ENCODE measurements around the gene SBK1.
"Not testable (repeated sequence)": the region's sequence is repeated elsewhere in the genome, so short reads cannot be mapped to it uniquely, and the experiment has no call there.

SBK1 gene

GRCh38 chr16:28291651-28292626 lies at the start of gene SBK1:
TSS of gene SBK1 (plus strand) at chr16:28292525. CDS start at chr16:28317392, 24,867 bp downstream.
- peak; percentile 95 for DNase-seq (ENCODE audit: low read depth, low spot score)

- DNase-seq (ENCODE audit: low read depth, low spot score): not testable (repeated sequence)
Observed at GRCh38 chr16:28249483-28249882, 42.8 kb upstream of the SBK1 start.

GRCh38 chr16:28250999-28251398 lies 41.3 kb upstream of the SBK1 start:
- DNase-seq (ENCODE audit: low read depth, low spot score): no peak

DNA sequence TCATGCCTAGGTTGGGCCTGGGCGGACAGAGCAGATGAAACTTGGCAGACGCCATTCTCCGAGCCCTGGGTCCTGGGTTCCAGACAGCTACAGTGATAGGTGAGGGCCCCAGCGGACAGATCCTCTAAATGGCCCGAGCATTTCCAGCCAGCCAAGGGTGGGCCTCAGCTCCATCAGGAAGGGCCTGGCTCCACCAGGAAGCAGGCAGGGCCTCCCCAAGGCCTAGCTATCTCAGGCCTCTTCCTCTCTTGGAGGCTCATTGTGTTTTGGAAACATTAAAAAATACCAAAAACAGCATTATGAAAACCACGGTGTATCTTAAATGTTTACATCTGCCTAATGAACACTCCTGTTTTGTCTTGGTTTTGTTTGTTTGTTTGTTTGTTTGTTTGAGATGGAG lies 38.2 kb upstream of the SBK1 start:
- no peak for DNase-seq (ENCODE audit: low read depth, low spot score)

- no peak for DNase-seq (ENCODE audit: low read depth, low spot score)
Observed at GRCh38 chr16:28255838-28256237, 36.5 kb upstream of the SBK1 start.

DNA sequence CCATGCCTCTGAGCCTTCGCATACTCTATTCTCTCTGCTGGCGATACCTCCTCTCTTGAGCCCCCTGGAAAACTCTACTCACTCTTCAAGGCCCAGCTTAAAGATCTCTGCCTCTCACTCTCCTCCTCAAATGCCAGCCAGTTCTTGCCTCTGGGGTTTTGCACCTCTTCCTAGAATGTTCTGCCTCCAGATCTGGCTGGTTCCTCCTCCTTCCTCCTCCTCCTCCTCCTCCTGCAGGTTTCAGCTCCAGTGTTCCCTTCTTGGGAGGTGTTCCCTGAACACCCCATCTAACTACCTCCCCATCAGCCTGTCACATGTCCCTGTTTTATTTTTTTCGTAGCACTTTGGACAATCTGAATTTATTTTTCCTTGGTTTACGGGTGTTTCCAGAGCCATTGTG lies 35.1 kb upstream of the SBK1 start:
- no peak for DNase-seq (ENCODE audit: low read depth, low spot score)

DNA sequence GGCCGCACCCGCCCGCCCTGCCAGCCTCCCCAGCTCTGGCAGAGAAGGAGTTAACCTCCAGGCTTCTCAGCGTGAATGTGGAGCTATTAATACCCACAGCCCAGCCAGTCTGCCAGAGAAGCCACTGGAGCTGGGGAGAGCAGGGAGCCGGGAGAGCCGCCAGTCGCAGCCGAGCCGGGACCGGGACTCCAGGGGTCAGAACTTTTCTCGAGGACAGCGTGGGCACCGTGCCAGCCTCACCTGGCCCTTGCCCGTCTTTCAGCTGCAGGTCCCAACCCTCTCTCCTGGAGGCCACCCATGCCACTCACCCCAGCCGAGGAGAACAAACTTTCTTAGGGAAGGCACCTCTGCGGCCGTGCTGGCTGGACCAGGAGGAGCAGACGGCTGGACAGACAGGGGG lies 33.8 kb upstream of the SBK1 start:
- peak; percentile 72 for DNase-seq (ENCODE audit: low read depth, low spot score)

- no peak for DNase-seq (ENCODE audit: low read depth, low spot score)
Observed at GRCh38 chr16:28259091-28259780, 33.1 kb upstream of the SBK1 start.

DNA sequence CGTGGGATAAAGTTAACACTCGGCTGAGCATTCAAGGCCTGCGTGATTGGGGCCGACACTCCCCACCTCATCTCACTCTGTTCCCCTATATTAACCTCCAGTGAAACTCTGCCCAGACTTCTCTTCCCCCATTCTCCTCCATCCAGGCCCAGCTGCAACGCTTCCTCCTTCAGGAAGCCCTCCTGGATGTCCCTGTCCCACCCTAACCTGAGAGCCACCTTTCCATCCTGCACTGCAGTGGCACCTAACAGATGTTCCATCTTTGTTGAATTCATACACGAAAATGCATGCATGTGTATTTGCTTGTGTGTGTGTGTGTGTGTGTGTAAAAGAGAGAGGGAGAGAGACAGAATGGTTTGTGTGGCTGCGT lies 32.6 kb upstream of the SBK1 start:
- no peak for DNase-seq (ENCODE audit: low read depth, low spot score)

DNA sequence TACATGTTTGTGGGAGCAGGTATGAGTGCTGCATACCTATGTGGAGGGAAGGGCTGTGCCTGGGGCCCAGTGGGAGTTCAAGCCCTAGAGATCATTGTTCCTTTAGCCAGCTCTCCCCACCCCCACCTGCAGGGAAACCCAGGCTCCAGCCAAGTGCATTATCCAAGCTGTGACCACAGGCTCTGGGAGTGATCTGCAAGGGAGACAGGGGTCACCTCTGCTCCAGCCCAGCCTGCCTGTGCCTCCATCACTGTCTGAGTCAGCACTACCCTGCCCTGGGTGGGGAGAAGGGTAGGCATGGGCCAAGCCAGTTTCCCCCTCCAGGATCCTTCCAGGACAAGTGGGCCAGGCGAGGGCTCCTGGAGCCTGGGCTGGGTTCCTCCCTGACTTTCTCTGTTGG lies 32.1 kb upstream of the SBK1 start:
- peak; percentile 50 for DNase-seq (ENCODE audit: low read depth, low spot score)

- no peak for DNase-seq (ENCODE audit: low read depth, low spot score)
Observed at GRCh38 chr16:28261942-28262341, 30.4 kb upstream of the SBK1 start.

GRCh38 chr16:28263305-28263704 lies 29.0 kb upstream of the SBK1 start:
- no peak for DNase-seq (ENCODE audit: low read depth, low spot score)

DNA sequence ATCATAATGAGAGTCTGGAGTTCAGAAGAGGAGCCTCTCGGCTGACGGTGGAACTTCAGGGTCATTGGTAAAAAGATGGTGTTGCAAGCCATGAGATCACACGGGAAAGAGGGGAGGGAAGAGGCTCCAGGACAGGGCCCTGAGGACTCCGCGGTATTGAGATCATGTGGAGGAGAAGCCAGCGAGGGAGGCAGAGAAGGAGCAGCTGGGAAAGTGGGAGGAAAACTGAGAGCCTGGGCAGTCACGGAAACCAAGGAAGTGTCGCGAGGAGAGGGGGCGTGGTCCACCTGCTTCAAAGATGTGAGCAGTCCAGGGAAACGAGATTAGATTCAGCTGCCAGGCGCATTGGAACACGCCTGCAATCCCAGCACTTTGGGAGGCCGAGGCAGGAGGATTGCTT lies 27.7 kb upstream of the SBK1 start:
- no peak for DNase-seq (ENCODE audit: low read depth, low spot score)

GRCh38 chr16:28265822-28266221 lies 26.5 kb upstream of the SBK1 start:
- no peak for DNase-seq (ENCODE audit: low read depth, low spot score)

DNA sequence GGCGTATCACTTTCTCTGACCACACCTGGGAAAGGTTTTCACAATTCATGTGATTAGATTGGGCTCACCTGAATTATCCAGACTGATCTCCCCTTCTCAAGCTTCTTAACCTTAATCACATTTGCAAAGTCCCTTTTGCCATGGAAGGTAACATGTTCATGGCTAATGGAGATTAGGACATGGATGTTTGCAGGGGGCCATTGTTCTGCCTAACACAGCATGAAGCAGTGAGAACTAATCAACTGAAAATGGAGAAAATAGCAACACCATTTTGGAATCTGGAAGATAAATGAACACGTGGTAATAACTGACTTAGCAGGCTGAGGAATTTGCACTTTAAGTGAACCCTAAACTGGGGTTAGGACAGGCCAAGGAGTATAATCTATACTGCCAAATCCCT lies 25.0 kb upstream of the SBK1 start:
- DNase-seq (ENCODE audit: low read depth, low spot score): no peak

DNA sequence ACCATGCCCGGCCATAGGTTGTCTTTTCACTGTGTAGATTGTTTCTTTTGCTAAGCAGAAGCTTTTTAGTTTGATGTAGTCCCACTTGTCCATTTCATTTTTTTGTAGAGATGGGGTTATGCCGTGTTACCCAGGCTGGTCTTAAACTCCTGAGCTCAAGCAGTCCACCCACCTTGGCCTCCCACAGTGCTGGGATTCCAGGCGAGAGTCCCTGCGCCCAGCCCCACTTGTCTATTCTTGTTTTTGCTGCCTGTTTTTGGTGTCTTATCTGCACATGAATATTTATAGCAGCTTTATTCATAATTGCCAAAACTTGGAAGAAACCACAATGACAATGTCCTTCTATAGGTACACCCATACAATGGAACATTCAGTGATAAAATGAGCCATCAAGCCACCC lies 18.8 kb upstream of the SBK1 start:
- no peak for DNase-seq (ENCODE audit: low read depth, low spot score)

GRCh38 chr16:28274676-28275075 lies 17.6 kb upstream of the SBK1 start:
- no peak for DNase-seq (ENCODE audit: low read depth, low spot score)

- DNase-seq (ENCODE audit: low read depth, low spot score): no peak
Observed at GRCh38 chr16:28276301-28276700, 16.0 kb upstream of the SBK1 start.

DNA sequence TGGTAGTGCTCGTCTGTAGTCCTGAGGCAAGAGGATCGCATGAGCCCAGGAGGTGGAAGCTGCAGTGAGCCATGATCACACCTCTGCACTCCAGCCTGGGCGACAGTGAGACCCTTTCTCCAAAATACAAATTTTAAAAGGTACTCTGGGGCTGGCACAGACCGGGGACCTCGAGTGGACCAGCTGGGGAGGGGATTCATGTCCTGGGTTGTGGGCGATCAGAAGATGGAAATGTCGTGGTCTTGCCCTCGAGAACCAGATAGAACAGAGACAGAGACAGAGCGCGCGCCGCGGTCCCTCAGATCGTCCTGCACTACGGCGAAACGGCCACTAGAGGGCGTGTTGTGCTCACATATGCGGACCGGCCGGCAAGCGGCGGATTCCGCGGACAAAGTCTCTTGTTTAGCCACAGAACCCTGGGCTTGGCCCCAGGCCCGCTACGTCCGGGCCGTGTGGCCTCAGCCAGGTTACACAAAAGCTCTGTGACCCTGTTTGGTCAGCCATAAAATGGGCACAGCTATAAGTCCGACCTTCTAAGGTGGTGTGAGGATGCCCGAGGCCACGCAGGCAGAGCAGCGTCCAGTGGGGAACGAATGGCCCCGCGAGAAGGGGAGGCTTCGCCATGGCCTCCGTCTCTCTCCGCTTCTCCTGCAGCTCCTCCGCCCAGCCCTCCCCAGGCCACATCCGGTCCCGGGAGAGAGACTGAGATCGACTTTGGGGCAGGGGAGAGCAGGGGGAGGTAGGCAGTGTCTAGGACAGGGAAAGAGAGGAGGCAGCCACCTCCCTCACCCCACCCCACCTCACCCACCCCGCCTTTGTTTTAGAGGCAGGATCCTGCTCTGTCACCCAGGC lies 14.6 kb upstream of the SBK1 start:
- DNase-seq (ENCODE audit: low read depth, low spot score): peak; percentile 91

DNA sequence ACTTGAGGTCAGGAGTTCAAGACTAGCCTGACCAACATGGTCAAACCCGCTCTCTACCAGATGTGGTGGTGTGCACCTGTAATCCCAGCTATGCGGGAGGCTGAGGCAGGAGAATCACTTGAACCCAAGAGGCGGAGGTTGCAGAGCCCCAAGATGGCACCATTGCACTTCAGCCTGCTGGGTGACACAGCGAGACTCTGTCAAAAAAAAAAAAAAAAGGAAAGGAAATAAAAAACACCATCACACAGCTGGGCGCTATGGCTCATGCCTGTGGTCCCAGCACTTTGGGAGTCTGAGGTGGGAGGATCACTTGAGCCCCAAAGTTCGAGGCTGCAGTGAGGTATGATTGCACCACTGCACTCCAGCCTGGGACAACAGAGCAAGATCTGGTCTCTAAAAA lies 13.3 kb upstream of the SBK1 start:
- no peak for DNase-seq (ENCODE audit: low read depth, low spot score)

DNA sequence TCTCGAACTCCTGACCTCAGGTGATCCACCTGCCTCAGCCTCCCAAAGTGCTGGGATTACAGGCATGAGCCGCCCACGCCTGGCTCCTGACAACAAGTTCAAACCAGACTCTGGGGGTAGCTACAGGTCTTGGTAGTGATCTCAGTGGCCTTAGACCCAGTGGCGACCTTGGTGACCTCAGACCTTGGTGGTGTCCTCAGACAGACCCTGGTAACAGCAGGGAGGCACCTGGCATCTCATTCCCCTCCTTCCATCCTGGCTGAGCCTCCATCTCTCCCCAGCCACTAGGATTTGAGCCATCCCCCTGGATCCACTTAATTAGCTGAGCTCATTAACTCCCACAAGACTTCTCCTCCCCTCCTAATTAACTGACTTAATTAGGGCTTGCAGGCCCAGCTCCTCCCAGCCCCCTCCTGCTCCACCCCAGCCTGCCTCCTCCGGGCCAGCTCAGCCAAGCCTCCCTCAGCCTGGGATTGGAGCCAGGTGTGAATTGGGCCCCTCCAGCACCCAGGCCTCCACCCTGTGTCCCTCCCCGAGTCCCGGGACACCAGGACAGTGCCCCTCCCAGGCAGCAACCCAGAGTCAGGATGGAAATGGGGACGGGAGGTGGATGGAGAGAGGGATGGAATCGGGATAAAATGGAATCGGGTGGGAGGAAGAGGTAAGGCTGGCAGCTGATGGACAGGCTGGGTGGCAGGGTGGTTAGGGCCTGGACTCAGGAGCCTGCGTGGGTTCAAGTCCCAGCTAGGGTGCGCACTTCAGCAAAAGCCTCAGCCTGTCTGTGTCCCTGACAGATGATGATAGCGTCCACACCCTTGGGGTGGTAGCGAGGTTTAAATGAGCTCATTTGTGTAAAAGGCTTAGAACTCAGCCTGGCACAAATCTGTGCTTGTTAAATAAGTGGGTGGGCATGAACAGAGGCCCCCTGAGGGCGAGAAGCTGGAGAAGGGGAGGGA lies 11.2 kb upstream of the SBK1 start:
- DNase-seq (ENCODE audit: low read depth, low spot score): no peak
